Body of pancreas (tissue), 4 donors: Measurements from ENCODE around the gene STK35. TPM values are rescaled to one million over a fixed set of nuclear protein-coding genes. Genes with fewer than 3 reads are reported as not detected.
A peak's percentile ranks its signal among the peaks of the same experiment; 100 is the strongest.

Experiments
- ATAC-seq: fragments of 150-250 bp; one replicate; pipeline ENCODE4 v1.9.1; 2016
- DNase-seq, 4 donors: peaks; one replicate each; pipeline ENCODE4 v3.0.0-alpha.2; 2019
- H3K27ac ChIP-seq, 4 donors: fragments of 200-600 bp; sonication (generic); 1 replicate in 3 of 4; 2 replicates in 1 of 4; pipeline versions ENCODE4 v1.5.1 to v1.6.1; 2016 to 2019; ENCODE audit warnings: mild to moderate bottlenecking in 1 of 4, mixed read lengths in 1 of 4, moderate library complexity in 1 of 4
- H3K27me3 ChIP-seq, 2 donors: fragments of 200-600 bp; sonication (generic); one replicate each; pipeline ENCODE4 v1.6.0; 2016; ENCODE audit warnings: mild to moderate bottlenecking in 1 of 2
- H3K36me3 ChIP-seq, 2 donors: fragments of 200-600 bp; sonication (generic); replicated peaks in 1 of 2; 2 replicates each; pipeline ENCODE4 v1.5.1; 2016; ENCODE audit warnings: low read depth in 2 of 2; ENCODE audit not compliant: insufficient read depth in 1 of 2
- H3K4me1 ChIP-seq: fragments of 200-600 bp; sonication (generic); one replicate; pipeline ENCODE4 v1.6.0; 2016
- H3K4me3 ChIP-seq, 2 donors: fragments of 200-600 bp; sonication (generic); 1 replicate in 1 of 2; 2 replicates in 1 of 2; pipeline ENCODE4 v1.5.1; 2016 to 2019
- H3K9me3 ChIP-seq, 3 donors: fragments of 200-600 bp; sonication (generic); 1 replicate in 2 of 3; 2 replicates in 1 of 3; pipeline ENCODE4 v1.5.1; 2016
- CTCF ChIP-seq, 7 experiments: fragments of 450-650 bp in 4 of 7; fragments of 200-600 bp in 3 of 7; sonication (generic) in 3 of 7; IDR thresholded peaks; one replicate each; pipeline ENCODE4 v1.5.1; 2016 to 2019; ENCODE audit warnings: antibody characterized with exemption in 7 of 7
- POLR2A ChIP-seq, 3 donors: fragments of 450-650 bp; IDR thresholded peaks; one replicate each; pipeline ENCODE4 v1.6.1; 2016; ENCODE audit warnings: antibody characterized with exemption in 3 of 3, mild to moderate bottlenecking in 2 of 3
- WGBS, 2 donors: methylation state at CpG; one replicate each; pipeline ENCODE4 v1.1.5; 2017; 5-methylcytosine and 5-hydroxymethylcytosine counted together
- intact Hi-C: fragments of 100-400 bp; cut with DNase I; formaldehyde crosslinking; loops from one replicate; pipeline ENCODE4 v1.15.1; 2023
- total RNA-seq, 2 donors: library from RNA; depleted of rRNA; stranded (reverse); fragments of >200 nt; gene quantifications; one replicate each; pipeline ENCODE4 v1.1.0, GENCODE V29; 2016

Gene STK35
- total RNA-seq, 2 donors from 2014 or later, result 8.6 to 22.7 TPM

- intact Hi-C loops, result no loop called here
- Histone ChIP-seq H3K27ac (no peak overlapping the region), H3K9me3 (no peaks in the 10 kb centered on the region), H3K4me3 (no peak overlapping the region), H3K27me3 (no peaks in the 10 kb centered on the region), H3K4me1 (no peaks in the 10 kb centered on the region), H3K36me3 (peaks cover 0 to 3% of the 10 kb centered on the region in 2 donors)
- TF ChIP-seq POLR2A (IDR thresholded peaks at IDR 0.05) (no peak), CTCF (IDR thresholded peaks at IDR 0.05) (no peak)
- WGBS, 2 donors, result 82 to 84% methylated on average over 7 of the region's 7 CpGs
- DNase-seq (peak in 1 of 4 donors; percentile 16), ATAC-seq (no peak)
Measured at GRCh38 chr20:2124564-2125213, 23.1 kb downstream of the STK35 start.

DNA sequence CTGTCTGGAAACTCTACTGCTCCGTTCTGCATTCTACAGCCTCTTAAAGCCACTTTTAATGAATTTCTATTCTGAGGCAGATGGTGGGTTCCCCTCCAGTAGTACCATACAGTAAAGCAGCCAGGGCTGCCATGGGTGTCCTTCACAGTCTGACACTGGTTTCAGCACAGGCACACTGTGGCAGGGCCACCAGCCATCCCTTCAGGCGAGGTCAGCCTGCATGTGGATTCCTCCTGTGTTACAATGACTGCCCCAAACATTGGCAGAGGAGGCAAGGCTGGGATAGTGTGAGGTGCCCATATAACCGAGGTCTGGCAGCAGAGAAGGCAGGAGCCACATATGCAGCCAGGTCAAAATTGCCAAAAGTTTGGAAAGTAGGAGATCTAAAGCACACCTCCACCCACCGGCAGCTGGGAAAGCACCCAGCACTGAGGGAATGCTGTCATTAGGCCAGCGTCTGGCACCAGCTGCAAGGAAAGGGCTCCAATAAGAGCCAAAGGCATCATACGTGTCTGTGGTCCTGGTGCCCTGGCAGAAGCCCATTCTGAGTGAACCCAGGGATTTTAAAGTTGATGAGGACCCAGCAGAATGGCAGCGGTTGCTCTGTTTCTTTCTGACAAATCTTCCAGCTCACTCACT is 24.0 kb downstream of the STK35 start:
- Histone ChIP-seq H3K27ac (no peak overlapping the region), H3K36me3 (peaks cover 0 to 3% of the 10 kb centered on the region in 2 donors), H3K27me3 (no peaks in the 10 kb centered on the region), H3K4me3 (no peak overlapping the region), H3K4me1 (no peaks in the 10 kb centered on the region), H3K9me3 (no peaks in the 10 kb centered on the region)
- TF ChIP-seq POLR2A (IDR thresholded peaks at IDR 0.05), result no peak
- TF ChIP-seq CTCF (IDR thresholded peaks at IDR 0.05), result no peak
- 75 to 85% methylated on average over 5 to 7 of the region's 7 CpGs for WGBS, 2 donors
- ATAC-seq (no peak), DNase-seq (no peak)
- intact Hi-C loops, result no loop called here

- intact Hi-C loops, result no loop called here
- ATAC-seq, result no peak
- 75 to 79% methylated on average over 1 of the region's 1 CpG for WGBS, 2 donors
- TF ChIP-seq CTCF (IDR thresholded peaks at IDR 0.05), result no peak
- no peak for TF ChIP-seq POLR2A (IDR thresholded peaks at IDR 0.05)
- no peaks in the 10 kb centered on the region for H3K27me3 ChIP-seq
- H3K36me3 ChIP-seq, result peaks cover 0 to 3% of the 10 kb centered on the region in 2 donors
- no peaks in the 10 kb centered on the region for H3K9me3 ChIP-seq
- no peak overlapping the region for H3K27ac ChIP-seq
- no peak for DNase-seq
- H3K4me1 ChIP-seq, result no peaks in the 10 kb centered on the region
- no peak overlapping the region for H3K4me3 ChIP-seq
Measured at GRCh38 chr20:2127238-2127637, 25.6 kb downstream of the STK35 start.

- WGBS, 2 donors, result 83 to 84% methylated on average over 5 to 6 of the region's 6 CpGs
- no peaks in the 10 kb centered on the region for H3K4me1 ChIP-seq
- H3K9me3 ChIP-seq, result no peaks in the 10 kb centered on the region
- H3K4me3 ChIP-seq, result no peak overlapping the region
- DNase-seq, result no peak
- intact Hi-C loops, result no loop called here
- no peak overlapping the region for H3K27ac ChIP-seq
- no peak for ATAC-seq
- no peaks in the 10 kb centered on the region for H3K27me3 ChIP-seq
- TF ChIP-seq POLR2A (IDR thresholded peaks at IDR 0.05), result no peak
- TF ChIP-seq CTCF (IDR thresholded peaks at IDR 0.05), result no peak
- H3K36me3 ChIP-seq, result peaks cover 0 to 3% of the 10 kb centered on the region in 2 donors
Measured at GRCh38 chr20:2128542-2128941, 26.9 kb downstream of the STK35 start.
